Measurements from ENCODE around the gene MAP1A. TPM values are rescaled to one million over a fixed set of nuclear protein-coding genes. Genes with fewer than 3 reads are reported as not detected.

The MAP1A gene
- total RNA-seq, 1 experiment from 2014 or later, result 61.2 TPM

GRCh38 chr15:43510200-43511011 is 7.0 kb upstream of the MAP1A start:
- DNase-seq (ENCODE audit: low read depth), result peak; percentile 98

- no peak for DNase-seq (ENCODE audit: low read depth)
Observed at GRCh38 chr15:43511012-43511885, 6.2 kb upstream of the MAP1A start.

- no peak for DNase-seq (ENCODE audit: low read depth)
Observed at GRCh38 chr15:43513550-43513949, 3.9 kb upstream of the MAP1A start.

- DNase-seq (ENCODE audit: low read depth), result peak; percentile 93
Observed at GRCh38 chr15:43514241-43515057, 3.0 kb upstream of the MAP1A start.

- DNase-seq (ENCODE audit: low read depth), result no peak
Observed at GRCh38 chr15:43515741-43516140, 1.7 kb upstream of the MAP1A start.

- peak; percentile 64 for DNase-seq (ENCODE audit: low read depth)
Observed at GRCh38 chr15:43516185-43516584, 1.2 kb upstream of the MAP1A start.

- peak; percentile 85 for DNase-seq (ENCODE audit: low read depth)
Observed at GRCh38 chr15:43516801-43517353, 531 bp upstream of the MAP1A start.

- DNase-seq (ENCODE audit: low read depth), result peak; percentile 55
Observed at GRCh38 chr15:43518197-43518761, 871 bp downstream of the MAP1A start.

GRCh38 chr15:43519196-43519595 is 1.8 kb downstream of the MAP1A start:
- no peak for DNase-seq (ENCODE audit: low read depth)

- no peak for DNase-seq (ENCODE audit: low read depth)
Observed at GRCh38 chr15:43520138-43520537, 2.7 kb downstream of the MAP1A start.

GRCh38 chr15:43521419-43521818 is 4.0 kb downstream of the MAP1A start:
- no peak for DNase-seq (ENCODE audit: low read depth)

GRCh38 chr15:43522247-43522646 is 4.8 kb downstream of the MAP1A start:
- no peak for DNase-seq (ENCODE audit: low read depth)

GRCh38 chr15:43523646-43524045 is 6.2 kb downstream of the MAP1A start:
- no peak for DNase-seq (ENCODE audit: low read depth)

- DNase-seq (ENCODE audit: low read depth), result no peak
Observed at GRCh38 chr15:43524254-43524845, 6.9 kb downstream of the MAP1A start.

GRCh38 chr15:43525131-43525530 is 7.7 kb downstream of the MAP1A start:
- DNase-seq (ENCODE audit: low read depth), result no peak

GRCh38 chr15:43526261-43526930 is 9.0 kb downstream of the MAP1A start:
- DNase-seq (ENCODE audit: low read depth), result no peak

- no peak for DNase-seq (ENCODE audit: low read depth)
Observed at GRCh38 chr15:43527016-43527801, 9.8 kb downstream of the MAP1A start.

GRCh38 chr15:43527802-43528541 is 10.6 kb downstream of the MAP1A start:
- DNase-seq (ENCODE audit: low read depth), result no peak
